Activated T-cell treated with anti-CD3 and anti-CD28 coated beads, Interleukin-2, amount 50 U/mL, for 72 hours (primary cell): Measurements from ENCODE around the gene MRPS31. TPM values are rescaled to one million over a fixed set of nuclear protein-coding genes. Genes with fewer than 3 reads are reported as not detected.
A peak's percentile ranks its signal among the peaks of the same experiment; 100 is the strongest.

Experiments
- ATAC-seq, 2 donors: fragments of 150-1000 bp; cut with Tn5 transposase; replicated peaks in 1 of 2; 2 replicates each; pipeline ENCODE4 v1.10.0; 2021; ENCODE audit warnings: moderate library complexity in 2 of 2, mild to moderate bottlenecking in 1 of 2
- DNase-seq, 2 donors: peaks; one replicate each; pipeline ENCODE4 v3.0.0; 2021 to 2022; ENCODE audit warnings: mixed read lengths in 1 of 2
- H3K27ac Mint-ChIP-seq: one replicate; pipeline ENCODE4 v1.8.0; 2022; ENCODE audit warnings: mild to moderate bottlenecking, moderate library complexity, mixed read lengths
- H3K27me3 Mint-ChIP-seq: one replicate; pipeline ENCODE4 v1.8.0; 2022; ENCODE audit warnings: low read depth, mixed read lengths
- H3K36me3 Mint-ChIP-seq, 2 donors: one replicate each; pipeline ENCODE4 v1.8.0; 2022; ENCODE audit warnings: mixed read lengths in 2 of 2, mild to moderate bottlenecking in 1 of 2; ENCODE audit not compliant: insufficient read depth in 2 of 2
- H3K4me1 Mint-ChIP-seq: one replicate; pipeline ENCODE4 v1.8.0; 2022; ENCODE audit warnings: low read depth, mixed read lengths
- H3K4me3 Mint-ChIP-seq, 2 donors: one replicate each; pipeline ENCODE4 v1.8.0; 2022; ENCODE audit warnings: mild to moderate bottlenecking in 2 of 2, mixed read lengths in 2 of 2, moderate library complexity in 2 of 2
- H3K9me3 Mint-ChIP-seq, 2 donors: one replicate each; pipeline ENCODE4 v1.8.0; 2022; ENCODE audit warnings: mixed read lengths in 2 of 2
- total RNA-seq, 2 donors: library from RNA; stranded (reverse); gene quantifications; one replicate each; pipeline ENCODE4 v1.2.3, GENCODE V29; 2022

MRPS31 gene
- total RNA-seq = 10 to 100 TPM; 47.8 to 52.3 TPM

DNA sequence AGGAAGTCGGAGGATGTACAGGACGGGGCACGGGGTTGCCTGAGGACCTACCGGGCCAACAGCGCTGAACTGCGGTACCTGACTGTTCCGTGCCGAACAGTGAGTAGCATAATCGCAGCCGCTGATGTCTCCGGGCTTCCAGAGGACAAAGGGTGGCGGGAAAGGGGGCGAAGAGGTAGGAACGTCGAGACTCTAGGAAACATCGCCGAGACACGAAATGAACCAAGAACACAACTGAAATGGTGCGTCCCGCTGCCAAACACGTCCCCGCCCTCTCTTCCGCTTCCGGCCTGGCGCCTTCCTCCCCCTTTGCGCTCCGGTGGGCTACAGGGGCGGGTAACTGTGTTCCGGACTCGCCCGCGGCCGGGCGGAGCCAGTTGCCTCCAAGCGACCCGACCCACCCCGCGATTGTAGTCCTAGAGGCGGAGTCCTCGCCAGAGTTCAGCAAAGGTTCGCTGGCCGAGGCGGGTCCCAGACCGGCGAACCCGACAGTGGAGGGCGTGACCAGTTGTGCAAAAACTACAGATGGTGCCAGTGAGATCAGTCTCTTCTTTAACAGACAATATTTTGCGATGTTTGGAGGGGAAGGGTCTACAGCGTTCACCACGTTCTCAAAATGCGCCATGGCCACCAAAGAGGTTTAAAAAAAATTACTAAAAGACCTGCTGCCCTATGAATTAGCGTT, at the start of gene MRPS31:
TSS of gene MRPS31 (minus strand) at position 257 of the 685 bp plus-strand sequence. CDS start at position 203, 54 bp downstream.
- Mint-ChIP-seq H3K9me3 (no peaks in the 10 kb centered on the region), H3K4me3 (peak within 1 kb of the TSS; percentile 96), H3K27me3 (no peaks in the 10 kb centered on the region), H3K4me1 (peaks cover 26% of the 10 kb centered on the region), H3K27ac (peak within 1 kb of the TSS; percentile 95), H3K36me3 (peaks cover 1 to 6% of the 10 kb centered on the region in 2 donors)
- peak; percentile 99 for ATAC-seq
- DNase-seq = peak; percentile 95 to 97

DNA sequence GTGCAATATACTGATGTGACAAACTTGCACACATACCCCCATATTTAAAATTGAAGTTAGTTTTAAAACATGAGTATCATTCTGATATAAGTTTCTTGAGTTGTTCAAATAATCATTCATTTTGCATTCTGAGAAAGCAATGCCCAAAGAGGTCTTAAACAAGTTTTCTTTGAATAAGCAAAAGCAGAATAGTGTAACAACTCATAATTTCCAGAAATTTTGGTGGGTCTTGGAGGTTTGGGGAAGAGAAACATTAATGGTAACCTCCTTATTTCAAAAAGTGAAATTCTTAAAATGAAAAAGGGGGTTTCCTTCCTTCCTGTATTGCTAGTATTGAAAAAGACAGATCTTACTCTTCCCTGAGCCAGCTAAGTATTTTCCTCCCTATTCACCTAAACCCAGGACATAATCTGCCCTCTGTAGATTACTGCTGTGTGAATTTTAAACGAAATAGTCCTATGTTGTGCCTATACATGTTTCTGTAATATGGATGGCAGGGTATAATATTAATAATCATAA, 48.9 kb upstream of the MRPS31 start:
- Mint-ChIP-seq H3K27ac (peak overlapping the region; percentile 44), H3K27me3 (no peaks in the 10 kb centered on the region), H3K36me3 (peaks cover 8 to 12% of the 10 kb centered on the region in 2 donors), H3K9me3 (peaks cover 4 to 5% of the 10 kb centered on the region in 2 donors), H3K4me3 (peak overlapping the region in 1 of 2 donors; percentile 29), H3K4me1 (peaks cover 16% of the 10 kb centered on the region)
- ATAC-seq (peak; percentile 34 to 53), DNase-seq (no peak)

- H3K9me3 Mint-ChIP-seq = peaks cover 4 to 5% of the 10 kb centered on the region in 2 donors
- peaks cover 16% of the 10 kb centered on the region for H3K4me1 Mint-ChIP-seq
- peaks cover 8 to 14% of the 10 kb centered on the region in 2 donors for H3K36me3 Mint-ChIP-seq
- DNase-seq = no peak
- no peaks in the 10 kb centered on the region for H3K27me3 Mint-ChIP-seq
- ATAC-seq = no peak
- H3K4me3 Mint-ChIP-seq = peak overlapping the region in 1 of 2 donors; percentile 5
- H3K27ac Mint-ChIP-seq = peak overlapping the region; percentile 32
These were observed 47.9 kb upstream of the MRPS31 start for GRCh38 chr13:40818926-40819325.

- Mint-ChIP-seq H3K27me3 (no peaks in the 10 kb centered on the region), H3K36me3 (peaks cover 12 to 17% of the 10 kb centered on the region in 2 donors), H3K27ac (no peak overlapping the region), H3K9me3 (peaks cover 4 to 5% of the 10 kb centered on the region in 2 donors), H3K4me3 (no peak overlapping the region), H3K4me1 (peaks cover 7% of the 10 kb centered on the region)
- DNase-seq (no peak), ATAC-seq (no peak)
These were observed 43.8 kb upstream of the MRPS31 start for GRCh38 chr13:40814803-40815202.

DNA sequence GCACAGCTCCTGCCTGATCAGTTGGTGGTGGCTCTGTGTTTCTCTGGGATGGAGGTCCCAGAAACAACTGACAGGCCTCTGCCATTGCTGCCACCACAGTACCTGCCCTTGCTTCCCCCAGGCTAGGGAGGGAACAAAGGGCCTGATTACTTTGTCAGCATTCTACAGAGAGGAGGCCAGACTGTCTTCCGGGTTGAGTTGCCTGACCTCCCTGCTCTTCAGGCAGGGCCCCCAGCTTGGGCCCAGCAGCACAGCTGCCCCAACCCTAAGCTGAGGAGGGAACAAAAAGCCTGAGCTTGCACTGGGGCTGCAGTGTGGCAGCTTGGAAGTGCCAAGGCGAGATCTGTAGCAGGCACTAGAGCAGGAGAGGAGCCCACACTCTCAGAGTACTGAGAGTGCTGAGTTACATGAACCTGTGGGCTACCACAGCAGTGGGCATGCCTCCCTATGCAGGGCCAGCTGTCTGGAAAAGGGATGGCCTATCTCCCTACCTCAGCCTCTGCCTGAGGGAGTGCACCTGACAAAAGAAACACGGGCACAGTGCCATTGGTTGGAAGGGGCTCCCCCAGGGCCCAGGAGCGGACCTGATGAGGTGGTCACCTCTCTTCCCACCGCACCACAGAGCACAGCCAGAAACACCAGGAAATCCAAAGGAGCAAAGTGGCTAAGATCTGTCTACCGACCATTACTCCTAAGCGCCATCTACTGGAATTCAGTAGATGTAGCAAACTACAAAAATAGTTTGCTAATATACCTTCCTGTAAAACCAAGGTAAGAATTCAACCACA, 42.9 kb upstream of the MRPS31 start:
- Mint-ChIP-seq H3K4me1 (no peaks in the 10 kb centered on the region), H3K36me3 (peaks cover 12 to 17% of the 10 kb centered on the region in 2 donors), H3K27me3 (no peaks in the 10 kb centered on the region), H3K27ac (no peak overlapping the region), H3K9me3 (peaks cover 4 to 5% of the 10 kb centered on the region in 2 donors), H3K4me3 (no peak overlapping the region)
- ATAC-seq (peak; percentile 28 to 46), DNase-seq (no peak)

DNA sequence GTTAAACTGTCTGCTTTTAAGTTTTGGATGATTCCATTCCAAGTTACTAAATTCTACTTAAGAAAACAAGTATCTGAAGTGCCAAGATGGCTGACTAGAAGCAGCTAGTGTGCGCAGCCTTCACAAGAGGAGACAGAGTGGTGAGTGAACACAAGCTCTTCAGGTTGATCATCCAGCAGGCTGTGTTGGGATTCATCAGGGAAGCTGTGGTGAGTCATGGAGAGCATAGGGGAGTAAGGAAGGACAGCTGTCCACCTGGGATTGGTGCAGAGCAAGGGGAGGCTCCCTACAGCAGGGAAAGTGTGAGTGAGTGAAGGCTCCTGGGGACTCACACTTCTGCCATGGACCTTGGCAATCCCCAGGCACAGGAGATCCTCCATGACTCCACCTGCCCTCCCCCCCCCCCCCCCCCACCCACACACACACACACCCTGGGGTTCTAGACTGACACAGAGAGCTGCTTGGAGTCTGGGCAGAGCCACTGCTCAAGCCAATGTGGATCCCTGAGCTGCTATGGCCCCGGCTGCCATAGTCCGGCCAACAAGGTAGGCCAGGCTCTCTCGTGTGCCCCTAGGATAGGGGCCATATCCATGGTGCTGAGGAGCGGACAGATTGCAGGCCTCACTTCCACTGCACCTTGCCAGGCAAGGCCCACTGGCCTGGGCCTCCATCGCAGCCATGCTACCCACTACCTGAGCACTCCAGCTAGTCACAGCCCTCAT, 41.9 kb upstream of the MRPS31 start:
- Mint-ChIP-seq H3K4me3 (no peak overlapping the region), H3K36me3 (peaks cover 12 to 17% of the 10 kb centered on the region in 2 donors), H3K4me1 (no peaks in the 10 kb centered on the region), H3K27me3 (no peaks in the 10 kb centered on the region), H3K9me3 (peaks cover 4 to 5% of the 10 kb centered on the region in 2 donors), H3K27ac (peak overlapping the region; percentile 55)
- ATAC-seq = no peak
- no peak for DNase-seq

GRCh38 chr13:40812102-40812501, 41.1 kb upstream of the MRPS31 start:
- no peak for ATAC-seq
- Mint-ChIP-seq H3K27me3 (no peaks in the 10 kb centered on the region), H3K9me3 (peaks cover 3 to 4% of the 10 kb centered on the region in 2 donors), H3K27ac (peak overlapping the region; percentile 2), H3K4me3 (no peak overlapping the region), H3K4me1 (no peaks in the 10 kb centered on the region), H3K36me3 (peaks cover 9 to 17% of the 10 kb centered on the region in 2 donors)
- no peak for DNase-seq

DNA sequence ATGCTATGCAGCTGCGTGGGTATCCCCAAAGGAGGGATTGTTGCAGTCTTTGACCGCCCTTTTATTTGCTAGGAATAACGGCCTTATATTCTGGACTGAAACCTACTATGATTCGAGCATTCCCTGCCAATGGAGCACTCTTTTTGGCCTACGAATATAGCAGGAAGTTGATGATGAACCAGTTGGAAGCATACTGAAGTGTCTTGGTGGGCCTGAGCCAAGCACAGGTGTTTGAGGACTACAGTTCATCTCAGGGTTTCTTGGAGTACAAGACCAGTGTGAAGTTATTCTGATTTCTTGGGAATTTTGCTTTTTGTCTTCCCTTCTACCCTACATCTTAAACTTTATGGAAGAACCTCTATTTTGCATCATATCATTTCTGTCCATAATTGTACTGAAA, 38.5 kb upstream of the MRPS31 start:
- H3K4me3 Mint-ChIP-seq = no peak overlapping the region
- H3K27ac Mint-ChIP-seq = no peak overlapping the region
- no peaks in the 10 kb centered on the region for H3K27me3 Mint-ChIP-seq
- DNase-seq (no peak), ATAC-seq (no peak)
- peaks cover 3 to 4% of the 10 kb centered on the region in 2 donors for H3K36me3 Mint-ChIP-seq
- no peaks in the 10 kb centered on the region for H3K4me1 Mint-ChIP-seq
- no peaks in the 10 kb centered on the region for H3K9me3 Mint-ChIP-seq

DNA sequence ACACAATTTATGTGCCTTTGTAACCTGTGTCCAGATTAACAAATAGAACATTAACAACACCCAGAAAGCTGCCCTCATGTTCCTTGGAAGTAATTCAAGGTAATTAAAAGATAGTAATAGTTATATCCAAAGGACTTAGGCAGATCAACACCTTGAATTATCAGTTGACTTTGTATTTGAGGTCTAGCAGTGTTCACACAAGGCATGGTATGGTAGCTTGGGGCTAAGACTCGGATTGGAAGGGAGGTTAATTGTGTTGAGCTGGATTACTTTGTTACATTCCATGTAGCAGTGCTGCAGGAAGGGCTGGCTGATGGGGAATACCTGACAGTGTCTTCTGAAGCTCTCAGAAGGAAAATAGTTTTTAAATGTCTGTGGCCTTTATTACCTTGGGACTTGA, 35.3 kb upstream of the MRPS31 start:
- ATAC-seq = no peak
- Mint-ChIP-seq H3K9me3 (no peaks in the 10 kb centered on the region), H3K4me3 (no peak overlapping the region), H3K36me3 (peaks cover 0 to 1% of the 10 kb centered on the region in 2 donors), H3K27me3 (no peaks in the 10 kb centered on the region), H3K27ac (peak overlapping the region; percentile 40), H3K4me1 (no peaks in the 10 kb centered on the region)
- no peak for DNase-seq

- DNase-seq (no peak), ATAC-seq (no peak)
- H3K27me3 Mint-ChIP-seq = no peaks in the 10 kb centered on the region
- H3K36me3 Mint-ChIP-seq = peaks cover 0 to 3% of the 10 kb centered on the region in 2 donors
- H3K4me3 Mint-ChIP-seq = no peak overlapping the region
- H3K9me3 Mint-ChIP-seq = no peaks in the 10 kb centered on the region
- no peak overlapping the region for H3K27ac Mint-ChIP-seq
- peaks cover 9% of the 10 kb centered on the region for H3K4me1 Mint-ChIP-seq
These were observed 32.3 kb upstream of the MRPS31 start for GRCh38 chr13:40803316-40803715.

DNA sequence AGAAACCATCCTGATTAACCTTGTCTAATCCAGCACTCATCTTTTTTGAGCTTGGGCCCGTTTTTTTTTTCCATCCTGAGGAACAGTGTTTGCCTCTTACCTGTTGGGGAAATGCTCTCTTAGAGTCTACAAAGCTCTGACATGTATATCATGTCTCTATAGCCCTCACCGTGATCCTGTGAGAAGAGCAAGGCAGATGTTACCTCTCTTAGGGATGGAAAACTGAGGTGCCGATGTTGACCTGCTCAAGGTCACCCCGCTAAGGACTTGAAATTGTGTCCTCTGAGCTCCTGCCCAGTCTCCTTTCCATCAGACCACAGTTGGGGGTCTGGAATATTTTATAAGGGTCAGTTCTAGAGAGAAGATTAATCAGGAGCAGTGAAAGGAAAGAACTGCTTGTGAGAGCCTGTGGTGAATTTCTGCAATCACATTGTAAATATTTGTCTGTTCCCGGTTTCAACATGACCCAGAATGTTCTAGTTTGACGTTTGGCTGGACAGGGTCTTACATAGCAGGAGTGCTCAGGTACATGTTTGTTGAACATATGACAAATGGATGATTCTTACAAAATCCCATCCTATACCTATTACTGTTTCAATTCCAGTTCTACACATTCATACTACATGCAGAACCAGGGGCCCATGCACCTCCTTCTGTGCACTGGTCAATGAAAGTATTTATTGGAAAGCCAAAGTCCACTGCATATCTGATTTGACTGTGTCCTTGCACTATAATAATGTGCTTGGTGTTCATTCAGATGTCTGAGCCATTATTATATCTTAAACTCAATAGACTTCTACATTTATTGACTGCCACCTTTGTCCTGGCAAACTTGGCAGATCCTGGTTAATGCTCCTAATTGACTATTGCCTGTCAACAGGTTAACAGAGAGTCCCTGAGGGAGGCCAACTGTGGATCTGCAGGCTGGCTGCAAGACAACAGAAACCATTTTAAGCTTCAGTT, 30.5 kb upstream of the MRPS31 start:
- ATAC-seq (no peak), DNase-seq (no peak)
- H3K27me3 Mint-ChIP-seq = no peaks in the 10 kb centered on the region
- H3K9me3 Mint-ChIP-seq = no peaks in the 10 kb centered on the region
- peaks cover 0 to 3% of the 10 kb centered on the region in 2 donors for H3K36me3 Mint-ChIP-seq
- H3K4me3 Mint-ChIP-seq = no peak overlapping the region
- peaks cover 9% of the 10 kb centered on the region for H3K4me1 Mint-ChIP-seq
- H3K27ac Mint-ChIP-seq = no peak overlapping the region

DNA sequence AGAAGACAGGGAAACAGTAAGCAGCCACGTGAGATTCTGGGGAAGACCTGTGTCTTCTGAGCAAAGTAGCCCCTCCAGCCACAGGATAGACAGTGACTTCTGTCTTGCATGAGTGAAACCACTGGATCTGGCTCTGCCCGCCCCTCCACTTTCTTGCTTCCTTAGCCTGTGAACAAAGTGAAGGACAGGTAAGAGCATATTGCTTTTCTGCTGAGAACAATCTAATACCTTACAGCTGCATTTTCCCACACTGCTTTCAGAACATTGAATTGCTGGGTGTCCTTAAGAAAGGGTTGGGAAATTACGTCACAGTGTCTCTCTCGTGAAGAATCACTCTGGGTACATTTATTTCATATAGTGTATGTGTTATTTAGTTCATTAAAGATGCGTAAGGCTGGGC, 29.6 kb upstream of the MRPS31 start:
- H3K36me3 Mint-ChIP-seq = peaks cover 0 to 3% of the 10 kb centered on the region in 2 donors
- no peak overlapping the region for H3K27ac Mint-ChIP-seq

More for the DNA sequence above, 29.6 kb upstream of the MRPS31 start:
- Mint-ChIP-seq H3K4me1 (peaks cover 9% of the 10 kb centered on the region), H3K9me3 (no peaks in the 10 kb centered on the region), H3K4me3 (no peak overlapping the region), H3K27me3 (no peaks in the 10 kb centered on the region)
- ATAC-seq (no peak), DNase-seq (no peak)
